HEK293T (cell line): Measurements from ENCODE around the gene CLCA4.

ENCODE experiments used
- BHLHE40 ChIP-seq: fragments of 450-650 bp; IDR thresholded peaks from 2 replicates; pipeline ENCODE4 v1.6.1; 2016; ENCODE audit warnings: mild to moderate bottlenecking, moderate library complexity, borderline replicate concordance
- ELF4 ChIP-seq: fragments of 450-650 bp; IDR thresholded peaks from 2 replicates; pipeline ENCODE4 v1.6.1; 2017; ENCODE audit warnings: antibody characterized with exemption
- FOXK2 ChIP-seq: fragments of 450-650 bp; IDR thresholded peaks from 2 replicates; pipeline ENCODE4 v1.6.1; 2016; ENCODE audit warnings: mild to moderate bottlenecking
- L3MBTL2 ChIP-seq: fragments of 450-650 bp; conservative IDR thresholded peaks from 2 replicates; pipeline ENCODE4 v1.6.1; 2016; ENCODE audit warnings: mild to moderate bottlenecking
- LEF1 ChIP-seq: fragments of 450-650 bp; IDR thresholded peaks from 2 replicates; pipeline ENCODE4 v1.6.1; 2017; ENCODE audit warnings: mild to moderate bottlenecking, borderline replicate concordance
- SP1 ChIP-seq: fragments of 450-650 bp; IDR thresholded peaks from 2 replicates; pipeline ENCODE4 v1.6.1; 2017
- ZNF384 ChIP-seq: fragments of 450-650 bp; IDR thresholded peaks from 2 replicates; pipeline ENCODE4 v1.6.1; 2016

GRCh38 chr1:86521522-86521891 is 25.4 kb upstream of the CLCA4 start:
- TF ChIP-seq SP1, result no peak
- TF ChIP-seq ZNF384, result no peak
- no peak for TF ChIP-seq ELF4
- no peak for TF ChIP-seq L3MBTL2
- no peak for TF ChIP-seq LEF1
- no peak for TF ChIP-seq BHLHE40
- TF ChIP-seq FOXK2, result no peak
